Left forelimb (tissue), 1 donor: ENCODE results near the gene SHISAL1.
A peak's percentile ranks its signal among the peaks of the same experiment; 100 is the strongest.
"Not testable (repeated sequence)": the region's sequence is repeated elsewhere in the genome, so short reads cannot be mapped to it uniquely, and the experiment has no call there.

Experiments
- DNase-seq: peaks from one replicate; pipeline ENCODE4 v3.0.0-alpha.2; 2018; ENCODE audit warnings: low spot score

SHISAL1 gene

GRCh38 chr22:44260216-44261035 is 52.3 kb downstream of the SHISAL1 start:
- DNase-seq: peak; percentile 23

DNA sequence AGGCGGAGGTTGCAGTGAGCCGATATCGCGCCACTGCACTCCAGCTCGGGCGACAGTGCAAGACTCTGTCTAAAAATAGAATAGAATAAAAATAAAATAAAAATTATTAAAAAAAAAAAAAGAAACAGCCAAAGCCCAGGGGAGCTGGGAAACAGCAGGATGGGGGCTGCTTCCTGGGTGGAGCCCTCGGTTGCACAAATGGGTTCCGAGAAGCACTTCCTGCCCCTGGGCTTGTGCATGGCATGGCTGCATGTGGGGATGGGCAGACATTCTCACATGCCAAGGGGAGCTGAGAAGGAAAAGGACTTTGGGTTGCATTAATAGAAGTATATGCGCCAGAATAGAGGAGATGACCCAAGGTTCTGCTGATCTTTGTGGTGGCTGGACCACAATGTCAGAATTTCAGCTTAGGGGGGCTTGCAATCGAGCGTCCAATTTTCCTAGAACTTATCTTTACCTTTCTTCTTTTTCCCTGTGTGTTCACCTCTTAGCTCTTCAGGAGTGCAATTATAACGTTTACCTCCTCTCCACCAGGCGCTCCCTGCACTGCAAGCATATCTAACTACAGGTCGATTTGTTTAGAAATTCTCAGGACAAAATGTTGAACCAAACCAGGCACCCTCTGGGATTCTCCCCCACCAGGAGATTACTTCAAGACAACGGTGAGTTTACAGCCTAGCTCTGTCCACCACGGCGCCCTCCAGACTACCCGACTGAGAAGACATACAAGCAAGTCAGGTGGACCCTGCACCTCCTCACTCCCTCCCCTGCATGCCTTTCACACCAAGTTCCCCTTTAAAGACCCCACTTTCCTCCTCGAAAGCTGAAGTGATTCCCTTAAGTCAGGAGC is 53.2 kb downstream of the SHISAL1 start:
- peak; percentile 36 for DNase-seq

DNA sequence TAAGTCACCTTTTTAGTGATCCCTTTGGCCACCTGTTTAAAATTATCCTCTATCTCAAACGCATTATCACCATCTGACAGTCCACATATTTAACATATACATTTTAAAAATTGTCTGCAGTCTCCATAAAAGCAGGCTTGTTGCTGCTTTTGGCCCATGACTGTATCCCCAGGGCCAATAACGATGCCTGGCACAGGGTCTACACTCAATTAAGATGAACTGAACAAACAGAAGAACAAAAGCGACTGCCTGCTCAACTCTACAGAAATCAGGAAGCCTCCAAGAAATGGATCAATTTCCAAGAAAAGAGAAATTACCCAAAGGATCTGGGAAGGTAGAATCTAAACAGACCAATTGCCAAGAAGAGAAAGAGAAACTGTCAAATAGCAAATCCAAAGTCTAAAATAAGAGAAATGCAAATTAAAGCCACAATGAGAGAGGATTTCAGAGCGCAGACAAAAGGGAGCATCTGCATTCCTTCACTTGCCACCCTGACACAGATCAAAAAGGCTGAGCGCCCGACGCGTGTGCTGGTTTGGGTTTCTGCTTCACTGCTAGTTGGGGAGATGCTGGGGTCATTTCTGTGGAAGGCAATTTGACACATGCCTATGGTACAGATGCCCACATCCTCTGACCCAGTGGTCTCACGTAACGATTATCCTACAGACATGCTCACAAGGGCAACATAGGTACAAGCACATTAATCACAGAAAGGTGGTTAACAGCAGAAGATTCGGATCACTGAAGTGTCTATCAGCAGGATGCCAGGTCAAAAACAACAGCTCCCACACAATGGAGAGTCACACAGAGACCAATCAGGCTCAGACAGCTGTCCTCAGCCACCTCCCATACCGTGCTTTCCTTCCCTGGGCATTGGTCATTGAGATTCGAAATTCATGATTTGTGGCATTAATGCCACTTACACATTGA is 55.9 kb downstream of the SHISAL1 start:
- peak; percentile 34 for DNase-seq

GRCh38 chr22:44256085-44256484 is 56.7 kb downstream of the SHISAL1 start:
- peak; percentile 64 for DNase-seq

GRCh38 chr22:44254811-44255210 is 57.9 kb downstream of the SHISAL1 start:
- DNase-seq: no peak

GRCh38 chr22:44249376-44250147 is 63.2 kb downstream of the SHISAL1 start:
- no peak for DNase-seq

GRCh38 chr22:44248926-44249325 is 63.8 kb downstream of the SHISAL1 start:
- DNase-seq: peak; percentile 25

GRCh38 chr22:44247923-44248892 is 64.5 kb downstream of the SHISAL1 start:
- DNase-seq: no peak

DNA sequence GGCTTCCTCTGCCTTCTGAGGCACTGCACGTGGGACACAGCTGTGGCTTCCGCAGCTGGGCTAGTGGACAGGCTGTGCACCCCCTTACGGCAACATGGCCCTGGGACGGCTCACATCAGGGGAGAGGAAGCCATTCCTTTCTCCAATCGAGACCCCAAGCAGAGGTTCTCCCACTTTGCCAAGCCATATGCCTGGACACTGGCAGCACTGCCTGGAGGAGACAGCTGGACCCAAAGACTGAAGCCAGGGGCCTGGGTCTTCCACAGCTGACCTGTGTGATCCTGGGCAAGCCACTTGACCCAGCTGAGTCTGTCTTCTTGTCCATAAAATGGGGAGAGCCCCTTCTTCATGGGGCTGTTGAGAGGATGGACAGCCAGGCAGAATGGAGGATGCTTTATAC is 65.4 kb downstream of the SHISAL1 start:
- DNase-seq: peak; percentile 23

GRCh38 chr22:44246615-44247326 is 66.0 kb downstream of the SHISAL1 start:
- DNase-seq: peak; percentile 30

DNA sequence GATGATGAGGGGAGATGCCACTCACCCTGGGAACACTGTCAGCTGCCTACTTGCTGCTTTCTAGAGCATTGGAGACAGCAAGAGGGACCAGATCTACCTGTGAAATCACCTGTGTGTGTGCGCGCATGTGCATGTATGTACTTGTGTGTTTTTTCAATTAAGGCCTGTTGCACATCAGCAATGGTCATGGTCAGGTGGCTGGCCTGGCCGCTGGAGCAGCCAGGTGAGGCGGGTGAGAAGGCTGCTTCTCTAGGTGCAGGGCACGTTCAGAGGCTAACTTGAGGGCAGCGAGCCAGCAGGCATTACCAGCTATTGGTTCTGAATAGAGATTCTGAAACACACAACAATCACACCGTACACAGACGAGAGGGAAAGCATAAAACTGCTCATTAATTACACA is 66.9 kb downstream of the SHISAL1 start:
- DNase-seq: no peak

GRCh38 chr22:44245438-44245837 is 67.3 kb downstream of the SHISAL1 start:
- DNase-seq: no peak

DNA sequence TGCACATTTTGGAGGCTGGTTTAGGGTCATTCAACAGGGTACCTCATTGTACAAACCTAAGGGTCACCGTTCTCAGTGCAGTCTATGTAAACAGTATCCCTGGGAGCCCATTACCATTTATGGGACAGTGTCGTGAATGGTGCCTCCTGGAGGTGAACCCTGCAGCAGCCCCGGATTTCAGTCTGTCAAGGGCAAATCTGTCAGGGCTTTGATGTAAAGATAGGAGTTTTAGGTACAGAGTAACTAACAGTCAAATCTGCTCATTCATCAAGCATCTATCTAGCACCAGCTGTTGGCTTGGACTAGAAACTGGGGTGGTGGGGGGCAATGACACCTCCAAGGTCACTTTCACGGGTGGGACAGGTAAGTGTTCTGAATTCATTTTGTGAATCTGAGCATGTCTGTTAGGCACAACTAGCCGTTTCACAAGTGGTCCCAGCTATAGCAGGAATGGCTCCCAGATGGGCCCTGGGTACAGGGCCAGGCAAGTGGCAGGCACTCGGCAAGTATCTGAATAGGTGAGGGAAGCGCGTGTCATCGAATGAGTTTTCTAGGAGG is 68.4 kb downstream of the SHISAL1 start:
- DNase-seq: peak; percentile 37

GRCh38 chr22:44243761-44244160 is 69.0 kb downstream of the SHISAL1 start:
- peak; percentile 34 for DNase-seq

DNA sequence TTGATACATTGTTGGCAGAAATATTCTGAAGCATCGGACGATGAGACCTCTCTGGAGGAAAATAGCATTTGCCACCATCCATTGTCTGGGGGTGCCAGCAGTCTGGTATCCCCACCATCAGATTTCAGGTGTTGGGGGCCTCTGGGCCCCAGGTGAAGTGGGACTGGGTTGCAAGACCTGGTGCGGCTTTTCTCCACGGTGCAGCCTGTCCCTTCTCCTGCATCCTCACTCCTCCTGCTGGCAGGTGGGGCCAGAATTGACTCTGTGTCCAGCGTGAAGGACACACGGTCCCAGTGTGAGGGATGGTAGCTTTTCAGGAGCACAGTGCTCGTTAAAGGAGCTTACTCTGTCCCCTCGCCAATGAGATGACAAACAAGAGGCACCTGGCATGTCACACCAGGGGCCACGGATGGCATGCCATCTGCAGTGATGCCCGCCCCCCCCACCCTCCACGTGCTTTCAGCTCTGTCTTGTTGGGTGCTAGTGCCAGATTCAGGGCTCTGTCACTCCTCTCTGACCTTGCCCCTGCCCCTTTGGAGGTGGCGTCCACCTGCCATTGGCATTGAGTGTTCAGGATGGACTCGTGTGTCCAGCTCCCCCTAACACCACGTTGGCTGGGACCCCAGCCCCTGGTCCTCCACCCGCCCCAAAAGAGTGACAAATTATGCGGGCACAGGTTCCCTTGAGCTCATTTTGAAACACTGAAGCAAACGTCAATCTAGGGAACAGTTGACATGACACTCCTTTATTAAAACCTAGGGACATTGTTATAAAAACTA is 69.6 kb downstream of the SHISAL1 start:
- peak; percentile 53 for DNase-seq

GRCh38 chr22:44241121-44241520 is 71.6 kb downstream of the SHISAL1 start:
- DNase-seq: not testable (repeated sequence)

GRCh38 chr22:44237290-44237689 is 75.5 kb downstream of the SHISAL1 start:
- no peak for DNase-seq

DNA sequence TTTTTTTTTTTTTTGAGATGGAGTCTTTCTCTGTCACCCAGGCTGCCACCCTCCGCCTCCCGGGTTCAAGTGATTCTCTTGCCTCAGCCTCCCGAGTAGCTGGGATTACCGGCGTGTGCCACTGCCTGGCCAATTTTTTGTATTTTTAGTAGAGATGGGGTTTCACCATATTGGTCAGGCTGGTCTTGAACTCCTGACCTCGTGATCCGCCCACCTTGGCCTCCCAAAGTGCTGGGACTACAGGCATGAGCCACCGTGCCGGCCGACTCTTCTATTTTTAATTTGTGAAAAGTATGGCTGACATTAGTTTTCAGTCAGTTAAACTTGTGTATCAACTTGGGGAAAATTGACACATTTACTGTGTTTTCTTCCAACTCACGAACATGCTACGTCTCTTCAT is 78.4 kb downstream of the SHISAL1 start:
- DNase-seq: not testable (repeated sequence)
